Neural progenitor cell (in vitro differentiated cells): ENCODE data around the gene FOXJ3.

Source experiments
- EZH2 ChIP-seq: fragments of 200-600 bp; sonication (generic); IDR thresholded peaks from 2 replicates; pipeline ENCODE4 v1.6.1; 2017; ENCODE audit warnings: antibody characterized with exemption, mild to moderate bottlenecking, moderate library complexity
- EZH2phosphoT487 ChIP-seq: fragments of 200-600 bp; sonication (generic); IDR thresholded peaks from 2 replicates; pipeline ENCODE4 v1.6.1; 2017; ENCODE audit warnings: antibody characterized with exemption

- TF ChIP-seq EZH2phosphoT487 = no peak
- TF ChIP-seq EZH2 = no peak
Measured at GRCh38 chr1:42258218-42258617, 76.8 kb downstream of the FOXJ3 start.
